GM12873 (cell line): Measurements from ENCODE around the gene NAA80.

Experiments used
- CTCF ChIP-seq: IDR thresholded peaks from 2 replicates; pipeline ENCODE4 v1.5.1; 2012; ENCODE audit warnings: low read depth, mild to moderate bottlenecking, moderate library complexity, low read length, control low read depth; ENCODE audit not compliant: insufficient read depth; ENCODE audit errors: missing control alignments

Gene NAA80

DNA sequence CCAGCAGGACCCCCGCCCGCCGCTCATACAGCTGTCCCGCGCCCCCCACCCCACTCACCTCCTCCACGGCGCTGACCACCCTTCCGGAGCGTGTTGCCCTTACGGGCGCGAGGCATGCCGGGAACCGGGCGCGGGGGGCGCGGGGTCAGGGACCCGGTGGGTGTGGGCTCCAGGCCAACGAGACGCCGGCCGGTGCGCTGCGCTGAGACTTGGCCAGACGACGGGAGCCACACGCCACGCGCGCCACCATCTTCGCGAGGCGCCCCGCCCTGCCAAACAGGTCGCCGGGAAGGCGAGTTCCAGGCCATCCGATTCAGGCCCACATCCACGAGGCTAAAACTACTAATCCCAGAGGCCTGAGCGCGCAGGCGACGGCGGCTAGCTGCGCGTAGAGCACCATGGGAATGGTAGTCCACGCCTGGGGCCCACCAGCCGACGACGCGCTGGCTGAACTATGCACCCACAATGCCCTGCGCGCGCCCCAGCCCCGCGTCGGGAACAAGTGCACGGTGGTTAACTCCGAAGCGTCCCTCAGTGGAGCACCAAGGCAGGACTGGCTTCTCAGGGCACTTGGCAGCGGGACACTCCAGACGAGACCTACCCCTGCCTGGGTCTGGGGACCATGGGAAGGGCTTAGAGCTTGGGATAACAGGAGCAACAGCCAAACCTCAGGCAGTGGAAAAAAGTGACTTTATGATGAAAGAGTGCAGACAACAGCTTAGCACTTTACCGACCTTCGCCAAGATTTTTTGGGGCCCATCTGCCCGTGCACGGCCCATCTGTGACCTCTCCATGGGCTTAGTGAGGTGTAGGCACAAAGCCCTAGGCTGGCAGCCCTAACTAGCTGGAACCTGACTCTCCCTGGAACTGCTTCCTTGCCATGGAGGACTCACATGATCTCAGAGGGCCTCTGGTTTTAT is 6.8 kb downstream of the NAA80 start, which contains the start of gene IFRD2:
TSS of gene IFRD2 (minus strand) at position 271 of the 920 bp plus-strand sequence. CDS start at position 116, 155 bp downstream.
- TF ChIP-seq CTCF, result no peak

- TF ChIP-seq CTCF, result no peak
These were observed 9.0 kb downstream of the NAA80 start for GRCh38 chr3:50290161-50290641.

DNA sequence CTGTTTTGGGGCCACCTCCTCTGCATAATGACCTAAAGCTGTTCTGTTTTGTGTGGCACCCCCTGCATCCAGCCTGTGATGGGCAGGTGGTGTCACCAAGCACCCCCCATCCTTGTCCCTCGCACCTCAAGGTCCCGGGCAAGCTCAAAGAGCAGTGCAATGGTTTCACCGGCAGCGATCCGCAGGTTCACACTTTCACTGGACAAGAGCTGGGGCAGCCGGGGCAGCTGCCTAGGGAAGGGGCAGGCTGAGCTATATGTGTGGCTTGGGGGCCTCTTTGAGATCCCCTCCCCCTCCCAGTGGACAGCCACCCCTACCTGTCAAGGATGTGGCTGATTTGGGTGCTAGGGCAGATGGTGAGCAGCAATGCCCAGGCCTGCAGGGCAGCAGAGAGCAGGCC is 10.1 kb downstream of the NAA80 start:
- TF ChIP-seq CTCF, result no peak

GRCh38 chr3:50288387-50289007 is 10.7 kb downstream of the NAA80 start:
- TF ChIP-seq CTCF, result no peak

DNA sequence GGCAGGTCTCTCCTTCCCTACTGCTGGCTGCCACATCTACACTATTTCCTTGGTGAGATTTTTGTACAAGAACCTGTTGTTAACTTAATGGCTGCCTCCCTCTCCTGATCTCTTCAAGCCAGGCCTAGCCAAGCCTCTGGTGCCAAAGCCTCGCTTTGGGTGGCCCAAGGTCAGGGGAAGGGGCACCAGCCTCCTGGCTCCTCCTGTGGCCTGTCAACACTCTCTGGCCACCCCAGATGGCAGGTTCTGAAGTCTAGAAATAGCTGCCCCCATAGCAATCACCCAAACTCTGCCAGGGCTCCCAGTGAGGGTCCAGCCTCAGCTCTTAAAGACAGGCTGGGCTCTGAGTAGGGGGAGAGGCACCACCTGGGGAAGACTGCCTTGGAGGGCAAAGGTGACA is 11.9 kb downstream of the NAA80 start:
- no peak for TF ChIP-seq CTCF

DNA sequence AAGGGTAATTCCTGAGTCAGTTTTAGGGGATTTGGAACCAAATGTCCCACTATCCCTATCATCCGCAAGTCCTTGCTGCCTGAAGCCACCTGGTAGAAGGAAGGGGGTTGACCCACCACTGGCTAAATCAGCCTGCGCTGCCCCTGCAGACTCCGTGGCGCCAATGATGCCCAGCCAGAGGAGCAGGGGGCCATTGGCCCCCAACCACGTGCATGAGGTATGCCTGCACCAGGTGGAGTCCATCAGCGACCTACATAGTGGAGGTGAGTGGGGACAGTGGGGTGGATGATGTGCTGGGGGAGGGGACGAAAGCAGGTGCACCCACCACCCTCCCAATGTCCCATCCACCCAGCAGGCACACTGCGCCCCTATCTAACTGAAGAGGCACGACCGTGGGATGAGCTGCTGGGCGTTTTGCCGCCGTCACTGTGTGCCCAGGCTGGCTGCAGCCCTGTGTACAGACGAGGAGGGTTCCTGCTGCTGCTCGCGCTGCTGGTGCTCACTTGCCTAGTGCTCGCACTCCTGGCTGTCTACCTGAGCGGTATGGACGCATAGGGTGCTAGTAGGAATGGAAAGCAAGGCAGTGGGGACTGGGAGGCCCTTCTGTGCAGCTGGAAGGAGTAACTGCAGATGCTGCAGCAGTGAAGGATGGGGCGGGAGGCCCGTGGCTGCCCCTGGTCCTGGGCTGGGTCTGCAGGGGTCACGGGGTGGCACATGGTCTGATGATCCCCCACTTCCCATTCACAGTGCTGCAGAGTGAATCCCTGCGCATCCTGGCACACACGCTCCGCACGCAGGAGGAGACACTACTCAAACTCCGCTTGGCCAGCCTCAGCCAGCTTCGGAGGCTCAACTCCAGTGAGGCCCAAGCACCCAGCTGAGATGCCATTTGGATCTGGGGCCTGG is 12.6 kb downstream of the NAA80 start:
- no peak for TF ChIP-seq CTCF
